Measurements from ENCODE around the gene TDRD7.
"Not testable (repeated sequence)": the region's sequence is repeated elsewhere in the genome, so short reads cannot be mapped to it uniquely, and the experiment has no call there.

DNA sequence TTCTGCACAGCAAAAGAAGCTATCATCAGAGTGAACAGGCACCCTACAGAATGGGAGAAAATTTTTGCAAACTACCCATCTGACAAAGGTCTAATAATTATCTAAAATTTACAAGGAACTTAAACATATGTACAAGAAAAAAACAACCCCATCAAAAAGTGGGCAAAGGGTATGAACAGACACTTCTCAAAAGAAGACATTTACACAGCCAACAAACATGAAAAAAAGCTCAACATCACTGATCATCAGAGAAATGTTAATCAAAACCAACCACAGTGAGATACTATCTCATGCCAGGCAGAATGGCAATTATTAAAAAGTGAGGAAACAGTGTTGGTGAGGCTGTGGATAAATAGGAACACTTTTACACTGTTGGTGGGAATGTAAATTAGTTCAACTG, 44.9 kb downstream of the TDRD7 start:
- TF ChIP-seq, protein P1, sequence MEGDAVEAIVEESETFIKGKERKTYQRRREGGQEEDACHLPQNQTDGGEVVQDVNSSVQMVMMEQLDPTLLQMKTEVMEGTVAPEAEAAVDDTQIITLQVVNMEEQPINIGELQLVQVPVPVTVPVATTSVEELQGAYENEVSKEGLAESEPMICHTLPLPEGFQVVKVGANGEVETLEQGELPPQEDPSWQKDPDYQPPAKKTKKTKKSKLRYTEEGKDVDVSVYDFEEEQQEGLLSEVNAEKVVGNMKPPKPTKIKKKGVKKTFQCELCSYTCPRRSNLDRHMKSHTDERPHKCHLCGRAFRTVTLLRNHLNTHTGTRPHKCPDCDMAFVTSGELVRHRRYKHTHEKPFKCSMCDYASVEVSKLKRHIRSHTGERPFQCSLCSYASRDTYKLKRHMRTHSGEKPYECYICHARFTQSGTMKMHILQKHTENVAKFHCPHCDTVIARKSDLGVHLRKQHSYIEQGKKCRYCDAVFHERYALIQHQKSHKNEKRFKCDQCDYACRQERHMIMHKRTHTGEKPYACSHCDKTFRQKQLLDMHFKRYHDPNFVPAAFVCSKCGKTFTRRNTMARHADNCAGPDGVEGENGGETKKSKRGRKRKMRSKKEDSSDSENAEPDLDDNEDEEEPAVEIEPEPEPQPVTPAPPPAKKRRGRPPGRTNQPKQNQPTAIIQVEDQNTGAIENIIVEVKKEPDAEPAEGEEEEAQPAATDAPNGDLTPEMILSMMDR (conservative IDR thresholded peaks at IDR 0.05), result not testable (repeated sequence)
- TF ChIP-seq ZFX (IDR thresholded peaks at IDR 0.05), result not testable (repeated sequence)

Data from C4-2B (cell line).